ENCODE data around the gene ANKRD16. TPM values are rescaled to one million over a fixed set of nuclear protein-coding genes. Genes with fewer than 3 reads are reported as not detected.
"Not testable (repeated sequence)": the region's sequence is repeated elsewhere in the genome, so short reads cannot be mapped to it uniquely, and the experiment has no call there.

ANKRD16 gene
- total and polyA plus RNA-seq, 2 of the 13 experiments (the other 11 are each of a cell fraction or from before 2014, with no cell fraction given), result 8.0 to 11.4 TPM

DNA sequence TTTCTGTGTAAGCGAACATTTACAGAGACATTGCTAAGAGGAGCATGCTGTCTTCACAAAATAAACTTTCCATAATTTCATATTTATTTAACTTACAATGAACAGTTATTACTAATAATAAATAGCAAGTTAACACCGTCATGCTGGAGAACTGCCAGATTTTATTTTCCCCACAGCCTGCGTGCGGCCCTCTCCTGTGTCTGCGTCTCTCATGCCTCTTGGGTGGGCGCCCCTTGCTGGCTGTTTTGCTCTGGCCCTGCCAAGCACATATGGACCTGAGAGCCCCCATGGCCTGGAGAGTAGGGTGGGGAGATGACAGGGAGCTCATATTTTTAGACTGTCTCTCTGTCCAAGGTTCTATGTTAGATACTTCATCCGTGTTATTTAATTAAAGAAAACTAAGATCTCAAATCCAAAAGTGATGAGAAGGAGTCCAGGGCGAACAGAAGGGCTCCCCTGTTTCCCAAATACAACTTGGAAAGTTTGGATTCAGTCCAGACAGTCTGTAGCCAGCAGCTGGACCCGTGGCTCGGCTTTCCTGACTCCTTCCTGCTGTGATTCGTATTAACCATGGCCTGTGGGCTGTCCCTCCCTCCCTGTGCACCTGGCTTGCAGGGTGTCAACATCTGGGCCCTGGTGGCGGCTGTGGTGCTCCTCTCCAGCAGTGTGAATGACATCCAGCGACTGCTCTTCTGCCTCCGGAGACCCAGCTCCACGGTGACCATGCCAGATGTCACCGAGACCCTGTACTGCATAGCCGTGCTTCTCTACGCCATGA is 20.8 kb upstream of the ANKRD16 start:
- no peaks in the 10 kb centered on the region for H4K20me1 ChIP-seq (ENCODE audit: insufficient read depth, low read length)
- no peaks in the 10 kb centered on the region for H3K9me3 ChIP-seq (ENCODE audit: low read length)
- TF ChIP-seq, protein P1, sequence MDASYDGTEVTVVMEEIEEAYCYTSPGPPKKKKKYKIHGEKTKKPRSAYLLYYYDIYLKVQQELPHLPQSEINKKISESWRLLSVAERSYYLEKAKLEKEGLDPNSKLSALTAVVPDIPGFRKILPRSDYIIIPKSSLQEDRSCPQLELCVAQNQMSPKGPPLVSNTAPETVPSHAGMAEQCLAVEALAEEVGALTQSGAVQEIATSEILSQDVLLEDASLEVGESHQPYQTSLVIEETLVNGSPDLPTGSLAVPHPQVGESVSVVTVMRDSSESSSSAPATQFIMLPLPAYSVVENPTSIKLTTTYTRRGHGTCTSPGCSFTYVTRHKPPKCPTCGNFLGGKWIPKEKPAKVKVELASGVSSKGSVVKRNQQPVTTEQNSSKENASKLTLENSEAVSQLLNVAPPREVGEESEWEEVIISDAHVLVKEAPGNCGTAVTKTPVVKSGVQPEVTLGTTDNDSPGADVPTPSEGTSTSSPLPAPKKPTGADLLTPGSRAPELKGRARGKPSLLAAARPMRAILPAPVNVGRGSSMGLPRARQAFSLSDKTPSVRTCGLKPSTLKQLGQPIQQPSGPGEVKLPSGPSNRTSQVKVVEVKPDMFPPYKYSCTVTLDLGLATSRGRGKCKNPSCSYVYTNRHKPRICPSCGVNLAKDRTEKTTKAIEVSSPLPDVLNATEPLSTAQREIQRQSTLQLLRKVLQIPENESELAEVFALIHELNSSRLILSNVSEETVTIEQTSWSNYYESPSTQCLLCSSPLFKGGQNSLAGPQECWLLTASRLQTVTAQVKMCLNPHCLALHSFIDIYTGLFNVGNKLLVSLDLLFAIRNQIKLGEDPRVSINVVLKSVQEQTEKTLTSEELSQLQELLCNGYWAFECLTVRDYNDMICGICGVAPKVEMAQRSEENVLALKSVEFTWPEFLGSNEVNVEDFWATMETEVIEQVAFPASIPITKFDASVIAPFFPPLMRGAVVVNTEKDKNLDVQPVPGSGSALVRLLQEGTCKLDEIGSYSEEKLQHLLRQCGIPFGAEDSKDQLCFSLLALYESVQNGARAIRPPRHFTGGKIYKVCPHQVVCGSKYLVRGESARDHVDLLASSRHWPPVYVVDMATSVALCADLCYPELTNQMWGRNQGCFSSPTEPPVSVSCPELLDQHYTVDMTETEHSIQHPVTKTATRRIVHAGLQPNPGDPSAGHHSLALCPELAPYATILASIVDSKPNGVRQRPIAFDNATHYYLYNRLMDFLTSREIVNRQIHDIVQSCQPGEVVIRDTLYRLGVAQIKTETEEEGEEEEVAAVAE (CRISPR knock-in tag; IDR thresholded peaks at IDR 0.05; ENCODE audit: borderline replicate concordance), result no peak
- TF ChIP-seq ZNF614 (CRISPR knock-in tag; IDR thresholded peaks at IDR 0.05; ENCODE audit: borderline replicate concordance), result no peak
- no peak for TF ChIP-seq ZNF343 (CRISPR knock-in tag; IDR thresholded peaks at IDR 0.05)
- TF ChIP-seq ZNF562 (CRISPR knock-in tag; IDR thresholded peaks at IDR 0.05; ENCODE audit: borderline replicate concordance), result no peak
- no peak for TF ChIP-seq NR1H2 (CRISPR knock-in tag; IDR thresholded peaks at IDR 0.05; ENCODE audit: borderline replicate concordance, low read depth)
- POLR2A ChIA-PET, result no interaction called here
- ATAC-seq (no peak), DNase-seq (ENCODE audit: low spot score) (no peak), FAIRE-seq (no peak)
- H3K27me3 ChIP-seq (ENCODE audit: control insufficient read depth in 1 of 2, insufficient read depth in 2 of 2, low read length in 2 of 2), result no peaks in the 10 kb centered on the region
- H2AFZ ChIP-seq (ENCODE audit: low read length), result no peak overlapping the region
- peaks cover 34 to 75% of the 10 kb centered on the region in 2 experiments for H3K36me3 ChIP-seq (replicated peaks in 1 of 2; ENCODE audit: control insufficient read depth in 1 of 2, insufficient read depth in 2 of 2, low read length in 2 of 2)
- WGBS (ENCODE audit: low lambda C conversion rate), result 97% methylated on average over 18 of the region's 18 CpGs
- H3K79me2 ChIP-seq (ENCODE audit: insufficient read depth, low read length), result no peaks in the 10 kb centered on the region
- in situ Hi-C loops (cut with HindIII; ENCODE audit: extremely low pct_ligation_motif_present, low pct_unique_long_range_greater_than_20kb), result no loop called here
- intact Hi-C loops (cut with micrococcal nuclease; ENCODE audit: unreplicated experiment), result no loop called here
- no peak overlapping the region for H3K4me2 ChIP-seq (ENCODE audit: low read depth, low read length)
- BruUV-seq (replicated peaks), result no TSS peak
- CTCF ChIA-PET (ENCODE audit: low intra/inter-chr PET ratio, low total read pairs), result no interaction called here
- H3K4me3 ChIP-seq (replicated peaks in 1 of 3; ENCODE audit: insufficient read depth in 1 of 3, low read depth in 2 of 3, low read length in 3 of 3), result no peak overlapping the region
- H3K4me1 ChIP-seq (ENCODE audit: insufficient read depth, low read length), result no peaks in the 10 kb centered on the region
- no peak overlapping the region for H3K27ac ChIP-seq (ENCODE audit: extremely low read length, insufficient read depth, low read length)
- no peak overlapping the region for H3K9ac ChIP-seq (ENCODE audit: insufficient read depth, low read depth, low read length)

DNA sequence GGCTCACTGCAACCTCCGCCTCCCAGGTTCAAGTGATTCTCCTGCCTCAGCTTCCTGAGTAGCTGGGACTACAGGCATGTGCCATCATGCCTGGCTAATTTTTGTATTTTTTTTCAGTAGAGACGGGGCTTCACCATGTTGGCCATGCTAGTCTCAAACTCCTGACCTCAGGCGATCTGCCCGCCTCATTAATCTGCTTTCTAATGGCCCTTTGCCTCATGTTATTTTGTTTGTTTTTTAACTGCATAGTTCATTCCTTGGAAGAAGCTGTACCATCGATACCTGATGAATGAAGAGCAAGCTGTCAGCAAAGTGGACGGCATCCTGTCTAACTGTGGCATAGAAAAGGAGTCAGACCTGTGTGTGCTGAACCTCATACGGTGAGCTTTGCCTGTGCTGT is 19.0 kb upstream of the ANKRD16 start:
- ATAC-seq; DNase-seq (ENCODE audit: low spot score); CTCF ChIA-PET (ENCODE audit: low intra/inter-chr PET ratio, low total read pairs); BruUV-seq (replicated peaks); H3K9me3 ChIP-seq (ENCODE audit: low read length); H3K27me3 ChIP-seq (ENCODE audit: control insufficient read depth in 1 of 2, insufficient read depth in 2 of 2, low read length in 2 of 2); H3K4me2 ChIP-seq (ENCODE audit: low read depth, low read length); H2AFZ ChIP-seq (ENCODE audit: low read length); H3K9ac ChIP-seq (ENCODE audit: insufficient read depth, low read depth, low read length); POLR2A ChIA-PET; H3K27ac ChIP-seq (ENCODE audit: extremely low read length, insufficient read depth, low read length); H3K79me2 ChIP-seq (ENCODE audit: insufficient read depth, low read length); intact Hi-C loops (cut with micrococcal nuclease; ENCODE audit: unreplicated experiment); H4K20me1 ChIP-seq (ENCODE audit: insufficient read depth, low read length); in situ Hi-C loops (cut with HindIII; ENCODE audit: extremely low pct_ligation_motif_present, low pct_unique_long_range_greater_than_20kb); FAIRE-seq; H3K4me3 ChIP-seq (replicated peaks in 1 of 3; ENCODE audit: insufficient read depth in 1 of 3, low read depth in 2 of 3, low read length in 3 of 3); H3K4me1 ChIP-seq (ENCODE audit: insufficient read depth, low read length): not testable (repeated sequence)
- H3K36me3 ChIP-seq (replicated peaks in 1 of 2; ENCODE audit: control insufficient read depth in 1 of 2, insufficient read depth in 2 of 2, low read length in 2 of 2), result peaks cover 25 to 57% of the 10 kb centered on the region in 2 experiments
- 95% methylated on average over 7 of the region's 7 CpGs for WGBS (ENCODE audit: low lambda C conversion rate)
